GM19025 (cell line): Measurements from ENCODE around the gene COL6A2.
"Not testable (repeated sequence)": the region's sequence is repeated elsewhere in the genome, so short reads cannot be mapped to it uniquely, and the experiment has no call there.

ENCODE experiments used
- ATAC-seq: cut with Tn5 transposase; IDR thresholded peaks from one replicate; pipeline ENCODE4 v1.9.1; 2021; ENCODE audit warnings: mild to moderate bottlenecking, low read depth, moderate library complexity; ENCODE audit not compliant: unreplicated experiment

COL6A2 gene

GRCh38 chr21:46078322-46078977, 19.5 kb upstream of the COL6A2 start:
- ATAC-seq: no peak

- ATAC-seq: no peak
These were observed 18.9 kb upstream of the COL6A2 start for GRCh38 chr21:46078978-46079351.

DNA sequence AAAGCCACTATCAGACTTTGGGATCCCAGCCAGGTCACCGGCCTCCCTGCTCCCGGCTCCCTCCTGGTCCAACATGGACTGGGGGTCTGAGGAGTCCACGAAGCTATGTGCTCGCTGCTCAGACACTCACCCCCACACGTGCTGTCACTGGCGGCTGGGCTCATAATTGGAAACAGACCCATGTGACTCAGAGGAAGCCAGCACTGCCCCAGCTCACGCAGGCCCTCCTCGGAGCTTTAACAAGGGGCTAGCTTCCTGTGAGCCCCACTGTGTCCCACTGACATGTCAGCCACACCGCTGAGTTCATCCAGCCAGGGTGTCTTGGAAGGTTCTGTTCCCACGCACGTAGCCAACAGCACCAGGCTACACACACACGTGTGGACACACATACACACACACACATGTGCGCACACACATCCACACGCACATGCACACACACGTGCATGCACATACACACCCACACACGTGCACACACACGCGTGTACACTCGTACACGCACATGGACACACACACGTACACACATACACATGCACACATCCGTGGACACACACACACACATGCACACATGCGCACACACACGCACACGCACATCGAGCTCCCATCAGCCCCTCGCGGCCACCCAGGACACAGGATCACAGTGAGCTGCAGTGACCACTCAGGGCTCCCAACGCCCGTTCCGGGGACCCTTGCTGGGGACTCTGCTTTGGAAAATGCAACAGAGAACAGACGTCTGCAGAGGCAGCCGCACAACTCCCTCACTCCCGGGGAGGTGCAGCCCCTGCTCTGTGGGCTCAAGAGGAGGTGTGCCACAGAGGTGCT, 18.4 kb upstream of the COL6A2 start:
- no peak for ATAC-seq

DNA sequence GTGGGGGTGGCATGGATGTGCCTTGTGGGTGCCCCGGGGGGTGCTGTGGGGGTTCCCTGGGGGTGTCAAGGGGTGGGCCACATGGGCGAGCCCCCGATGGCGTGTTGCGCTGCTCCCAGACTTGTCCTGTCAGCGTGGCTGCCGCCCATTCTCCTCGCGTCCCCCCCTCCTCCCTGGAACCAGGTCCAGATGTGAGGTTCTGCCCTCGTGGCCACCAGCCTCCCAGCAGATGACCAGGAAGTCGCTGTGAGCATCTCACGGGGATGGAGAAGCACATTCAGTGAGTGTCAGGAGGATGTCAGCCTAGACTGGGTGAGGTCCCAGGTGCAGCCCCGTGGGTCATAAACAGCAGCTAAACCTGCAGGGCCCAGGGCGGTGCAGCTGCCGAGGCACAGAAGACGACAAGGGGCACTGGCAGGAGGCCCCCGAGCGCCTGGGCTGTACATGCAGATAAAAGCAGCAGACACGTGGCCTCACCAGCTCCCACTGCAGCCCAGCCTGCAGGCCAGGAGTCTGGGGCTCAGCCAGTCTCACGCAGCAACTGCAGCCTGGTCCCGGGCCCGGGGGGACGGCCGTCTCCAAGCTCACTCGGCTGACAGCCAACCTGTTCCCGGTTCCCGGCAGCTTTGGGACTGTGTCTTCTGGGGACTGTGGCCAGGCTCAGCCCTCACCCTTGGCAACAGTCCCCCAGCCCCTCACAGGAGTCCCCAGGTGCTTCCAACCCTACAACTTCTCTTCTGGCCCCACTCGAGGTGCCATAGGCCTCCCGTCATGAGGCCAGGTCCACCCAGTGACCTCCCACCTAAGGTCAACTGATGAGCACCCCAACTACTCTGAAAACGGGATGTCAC, 17.5 kb upstream of the COL6A2 start:
- no peak for ATAC-seq

DNA sequence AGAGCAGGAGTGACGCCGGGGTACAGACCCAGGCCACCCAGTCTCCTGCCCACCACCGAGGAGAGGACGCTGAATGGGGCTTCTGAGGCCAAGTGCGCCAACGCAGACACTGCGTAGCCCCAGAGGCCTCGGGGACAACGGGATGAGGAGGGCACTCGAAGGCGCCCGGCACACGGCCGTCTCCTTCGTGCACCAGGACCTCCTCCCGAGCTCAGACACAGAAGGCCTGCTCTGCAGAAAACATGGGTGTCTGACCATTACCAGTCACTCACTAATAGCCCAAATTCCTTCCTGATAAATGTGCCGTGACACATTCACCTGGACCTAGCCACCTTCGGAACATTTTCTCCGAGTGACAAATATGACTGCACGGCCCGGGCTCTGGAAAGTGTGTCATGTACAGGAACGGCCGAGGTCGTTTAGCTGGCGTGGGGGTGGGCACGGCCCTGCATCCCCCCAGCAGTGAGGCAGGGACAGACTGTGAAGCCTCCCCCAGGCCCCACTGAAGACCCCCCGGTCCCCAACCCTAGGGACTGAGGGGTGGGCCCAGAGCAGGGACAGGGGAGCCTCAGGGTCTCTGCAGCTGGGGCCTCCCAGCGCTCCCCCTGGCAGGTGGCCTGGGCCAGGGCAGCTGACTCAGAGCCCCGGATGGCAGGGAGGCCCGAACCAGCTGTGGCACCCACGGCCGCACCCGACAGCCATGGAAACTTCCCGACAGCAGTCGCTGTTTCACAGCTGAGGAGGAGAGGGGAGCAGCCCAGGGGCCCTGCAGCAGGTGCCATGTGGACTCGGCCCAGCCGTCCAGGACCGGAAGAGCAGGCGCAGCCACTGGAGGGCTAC, 16.7 kb upstream of the COL6A2 start:
- ATAC-seq: no peak

- no peak for ATAC-seq
These were observed 15.8 kb upstream of the COL6A2 start for GRCh38 chr21:46081862-46082712.

GRCh38 chr21:46082713-46082962, 15.3 kb upstream of the COL6A2 start:
- no peak for ATAC-seq

GRCh38 chr21:46082963-46083790, 14.7 kb upstream of the COL6A2 start:
- no peak for ATAC-seq

- no peak for ATAC-seq
These were observed 13.9 kb upstream of the COL6A2 start for GRCh38 chr21:46083791-46084561.

GRCh38 chr21:46084709-46085108, 13.2 kb upstream of the COL6A2 start:
- no peak for ATAC-seq

DNA sequence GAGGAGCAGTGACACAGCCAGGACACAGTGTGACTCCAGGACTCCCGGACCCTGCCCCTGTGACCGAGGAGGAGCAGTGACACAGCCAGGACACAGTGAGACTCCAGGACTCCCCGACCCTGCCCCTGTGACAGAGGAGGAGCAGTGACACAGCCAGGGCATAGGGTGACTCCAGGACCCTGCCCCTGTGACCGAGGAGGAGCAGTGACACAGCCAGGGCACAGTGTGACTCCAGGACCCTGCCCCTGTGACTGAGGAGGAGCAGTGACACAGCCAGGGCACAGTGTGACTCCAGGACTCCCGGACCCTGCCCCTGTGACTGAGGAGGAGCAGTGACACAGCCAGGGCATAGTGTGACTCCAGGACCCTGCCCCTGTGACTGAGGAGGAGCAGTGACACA, 12.7 kb upstream of the COL6A2 start:
- ATAC-seq: not testable (repeated sequence)

DNA sequence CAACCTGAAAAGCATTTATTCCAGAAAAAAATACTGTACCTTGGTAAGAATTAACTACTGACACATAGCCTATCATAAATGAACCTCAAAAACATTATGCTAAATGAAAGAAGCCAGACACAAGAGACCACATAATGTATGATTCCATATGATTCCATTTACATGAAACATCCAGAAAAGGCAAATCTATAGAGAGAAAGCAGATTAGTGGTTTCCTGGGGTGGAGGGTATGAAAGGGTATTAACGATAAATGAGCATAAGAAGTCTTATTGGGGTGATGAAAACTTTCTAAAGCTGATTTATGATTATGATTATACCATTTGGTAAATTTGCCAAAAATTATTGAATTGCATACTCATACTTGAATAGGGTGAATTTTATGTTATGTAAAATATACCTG, 10.3 kb upstream of the COL6A2 start:
- ATAC-seq: no peak

DNA sequence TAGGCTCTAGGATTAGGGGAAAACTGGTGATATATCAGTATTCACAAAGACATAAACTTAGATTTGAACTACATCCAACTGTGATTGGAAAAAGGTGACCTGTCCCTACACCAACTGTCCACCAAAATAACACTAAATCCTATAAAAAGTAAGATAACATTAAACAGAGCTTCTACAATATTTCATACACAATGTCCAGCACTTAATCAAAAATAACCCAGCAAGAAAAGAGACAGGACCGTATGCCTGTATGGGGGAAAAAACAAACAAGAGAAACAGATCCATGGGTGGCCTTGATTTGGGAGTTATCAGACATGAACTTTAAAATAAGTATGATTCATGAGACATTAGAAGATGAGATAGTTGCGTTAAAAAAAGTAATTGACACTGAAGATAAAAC, 9.7 kb upstream of the COL6A2 start:
- no peak for ATAC-seq

DNA sequence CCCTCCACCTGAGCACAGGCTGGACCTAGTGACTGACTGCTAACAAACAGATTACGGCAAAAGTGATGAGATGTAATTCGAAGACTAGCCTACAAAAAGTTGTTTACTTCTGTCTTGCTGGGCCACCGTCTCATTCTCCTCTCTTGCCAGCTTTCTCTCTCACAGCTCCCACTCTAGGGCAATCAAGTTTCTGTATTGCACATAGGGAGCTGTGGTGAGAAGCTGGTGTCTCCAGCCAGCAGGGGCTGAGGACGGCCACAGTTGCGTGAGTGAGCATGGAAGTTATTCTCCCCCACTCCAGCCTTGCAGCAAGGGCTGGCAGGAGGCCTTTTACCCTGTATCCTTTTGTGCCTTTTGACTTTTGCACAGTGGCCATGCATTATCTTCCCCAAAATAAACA, 8.6 kb upstream of the COL6A2 start:
- ATAC-seq: no peak

DNA sequence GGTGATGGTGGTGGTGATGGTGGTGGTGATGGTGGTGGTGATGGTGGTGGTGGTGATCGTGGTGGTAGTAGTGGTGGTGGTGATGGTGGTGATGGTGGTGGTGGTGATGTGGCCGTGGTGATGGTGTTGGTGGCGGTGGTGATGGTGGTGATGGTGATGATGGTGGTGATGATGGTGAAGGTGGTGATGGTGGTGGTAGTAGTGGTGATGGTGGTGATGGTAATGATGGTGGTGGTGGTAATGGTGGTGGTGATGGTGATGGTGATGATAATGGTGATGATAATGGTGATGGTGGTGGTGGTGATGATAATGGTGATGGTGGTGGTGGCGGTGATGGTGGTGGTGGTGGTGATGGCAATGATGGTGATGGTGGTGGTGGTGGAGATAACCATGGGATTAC, 6.8 kb upstream of the COL6A2 start:
- ATAC-seq: no peak

DNA sequence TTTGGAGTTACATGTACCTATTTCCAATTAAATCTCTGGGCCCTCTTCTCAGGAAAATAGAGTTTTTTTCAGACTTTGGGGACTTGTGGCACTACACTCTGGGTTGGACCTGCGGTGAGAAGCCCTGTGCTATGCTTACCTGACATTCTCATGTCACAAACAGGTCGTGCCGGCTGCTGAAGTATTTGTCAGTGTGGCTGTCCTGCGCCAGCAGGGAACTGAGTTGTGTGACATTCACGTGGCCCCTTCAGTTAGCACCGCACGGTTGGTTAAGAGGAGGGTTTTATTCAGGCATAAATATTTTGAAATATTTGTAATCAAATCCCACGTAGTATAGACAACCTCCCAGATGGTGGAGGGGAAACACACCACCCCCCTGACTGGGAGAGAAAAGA, 6.3 kb upstream of the COL6A2 start:
- no peak for ATAC-seq

DNA sequence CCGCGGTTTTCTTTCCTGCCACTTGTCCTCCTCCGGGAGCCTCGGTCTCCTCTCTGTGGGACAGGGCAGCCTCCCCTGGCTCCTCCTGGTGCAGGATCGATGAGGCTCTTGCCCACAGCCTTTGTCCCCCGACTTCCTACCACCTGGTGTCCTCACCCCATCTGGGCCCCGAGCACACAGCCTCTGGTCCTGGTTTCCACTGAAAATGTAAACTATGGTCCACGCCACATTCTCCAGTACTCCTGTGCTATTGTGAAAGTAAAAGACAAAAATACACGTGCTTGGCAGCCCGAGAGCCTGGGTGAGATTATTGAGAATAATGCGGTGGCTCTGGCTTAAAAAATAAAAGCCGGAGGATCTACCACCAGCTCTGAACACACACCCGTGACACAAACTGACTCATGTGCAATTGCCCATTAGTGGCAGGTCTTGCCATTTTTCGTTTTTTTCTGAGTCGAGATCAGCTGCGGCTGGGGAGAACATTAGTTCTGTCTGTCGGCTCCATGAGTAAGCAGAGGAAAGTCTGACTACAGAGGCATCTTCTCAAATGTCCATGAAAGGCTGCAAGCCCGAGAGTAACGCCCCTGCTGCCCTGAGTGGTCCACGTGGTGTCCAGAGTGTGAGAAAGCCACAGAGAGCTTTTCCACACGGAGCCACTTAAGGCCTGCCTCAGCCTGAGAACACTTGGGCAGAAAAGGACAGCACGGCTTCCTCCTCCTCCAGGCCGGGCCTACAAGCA, 5.7 kb upstream of the COL6A2 start:
- no peak for ATAC-seq
